CD4-positive, alpha-beta T cell (primary cell): Measurements from ENCODE around the gene FADS1. TPM values are rescaled to one million over a fixed set of nuclear protein-coding genes. Genes with fewer than 3 reads are reported as not detected.

Source experiments
- ATAC-seq: fragments of 200-7000 bp; cut with Tn5 transposase; one replicate; pipeline ENCODE4 v1.10.0; 2022; ENCODE audit warnings: mild to moderate bottlenecking; ENCODE audit not compliant: poor library complexity
- CTCF ChIA-PET: fragments of 350-600 bp; sonication (Branson Sonifier 250); formaldehyde crosslinking; loops from one replicate; lab custom pipeline; 2021; ENCODE audit warnings: antibody characterized with exemption, inconsistent platforms; lab: Charles Lee
- POLR2A ChIA-PET: fragments of 350-600 bp; sonication (Branson Sonifier 250); formaldehyde crosslinking; loops from one replicate; lab custom pipeline; 2021; ENCODE audit warnings: antibody characterized with exemption, inconsistent platforms; lab: Charles Lee
- DNase-seq, 14 experiments: peaks; one replicate each; pipeline ENCODE4 v3.0.0-alpha.2; 2013 to 2020; ENCODE audit warnings: mixed read lengths in 2 of 14
- H3K27ac ChIP-seq, 2 donors: one replicate each; pipeline versions ENCODE4 v1.5.1 to v1.7.0; 2013; ENCODE audit warnings: low read length in 2 of 2, low read depth in 1 of 2, mild to moderate bottlenecking in 1 of 2
- H3K27me3 ChIP-seq, 2 experiments: 1 replicate in 1 of 2; 2 replicates in 1 of 2; pipeline versions ENCODE4 v1.6.1 to v1.7.0; 2013; ENCODE audit warnings: low read length in 2 of 2, control low read depth in 1 of 2, mild to moderate bottlenecking in 1 of 2, moderate library complexity in 1 of 2; ENCODE audit not compliant: insufficient read depth in 2 of 2, control insufficient read depth in 1 of 2
- H3K36me3 ChIP-seq: one replicate; pipeline ENCODE4 v1.6.1; 2013; ENCODE audit warnings: low read length, control low read depth; ENCODE audit not compliant: insufficient read depth
- H3K4me1 ChIP-seq: one replicate; pipeline ENCODE4 v1.6.1; 2013; ENCODE audit warnings: low read length, control low read depth; ENCODE audit not compliant: insufficient read depth
- H3K4me3 ChIP-seq: one replicate; pipeline ENCODE4 v1.5.1; 2013; ENCODE audit warnings: mild to moderate bottlenecking, low read length, moderate library complexity
- H3K9me3 ChIP-seq, 2 experiments: 1 replicate in 1 of 2; 2 replicates in 1 of 2; pipeline versions ENCODE4 v1.6.1 to v1.7.0; 2013; ENCODE audit warnings: low read length in 2 of 2, mild to moderate bottlenecking in 2 of 2, control low read depth in 1 of 2, moderate library complexity in 1 of 2; ENCODE audit not compliant: control insufficient read depth in 1 of 2, insufficient read depth in 1 of 2
- H3K27ac Mint-ChIP-seq: one replicate; pipeline ENCODE4 v1.8.0; 2020; ENCODE audit warnings: mixed read lengths
- H3K27me3 Mint-ChIP-seq: one replicate; pipeline ENCODE4 v1.8.0; 2021; ENCODE audit warnings: mixed read lengths
- H3K36me3 Mint-ChIP-seq: one replicate; pipeline ENCODE4 v1.8.0; 2021; ENCODE audit warnings: low read depth, mixed read lengths
- H3K4me1 Mint-ChIP-seq: one replicate; pipeline ENCODE4 v1.8.0; 2021; ENCODE audit warnings: low read depth, mixed read lengths
- H3K4me3 Mint-ChIP-seq: one replicate; pipeline ENCODE4 v1.8.0; 2020; ENCODE audit warnings: mild to moderate bottlenecking, mixed read lengths
- H3K9me3 Mint-ChIP-seq: one replicate; pipeline ENCODE4 v1.8.0; 2020; ENCODE audit warnings: mixed read lengths
- CTCF ChIP-seq: fragments of 200-600 bp; IDR thresholded peaks from one replicate; pipeline ENCODE4 v1.8.0; 2022; ENCODE audit warnings: antibody characterized with exemption, mild to moderate bottlenecking
- intact Hi-C, 2 experiments: fragments of 100-400 bp; cut with DNase I in 1 of 2; cut with micrococcal nuclease in 1 of 2; formaldehyde crosslinking; loops; one replicate each; pipeline versions ENCODE4 v1.15.1 to v1.9.0; 2023 to 2025; cut with DNase I, micrococcal nuclease
- total RNA-seq, 174 experiments: library from RNA in 2 of 174; stranded (reverse) in 2 of 174; gene quantifications; one replicate each; pipeline ENCODE4 v1.2.3 and lab custom pipeline; 2021 to 2026

FADS1 gene
- total RNA-seq, 2 experiments from 2014 or later: 0.56 to 0.77 TPM

GRCh38 chr11:61756452-61757212, 60.2 kb downstream of the FADS1 start:
- peaks cover 4 to 5% of the 10 kb centered on the region in 2 experiments for H3K27me3 ChIP-seq
- Mint-ChIP-seq H3K4me3 (no peak overlapping the region), H3K27me3 (peaks cover 20% of the 10 kb centered on the region), H3K4me1 (peaks cover 10% of the 10 kb centered on the region), H3K27ac (no peak overlapping the region), H3K9me3 (no peaks in the 10 kb centered on the region), H3K36me3 (no peaks in the 10 kb centered on the region)
- no peak overlapping the region for H3K27ac ChIP-seq
- ATAC-seq: no peak
- H3K4me1 ChIP-seq: peaks cover 25% of the 10 kb centered on the region
- no peaks in the 10 kb centered on the region for H3K36me3 ChIP-seq
- H3K9me3 ChIP-seq: peaks cover 0 to 3% of the 10 kb centered on the region in 2 experiments
- ChIA-PET CTCF (no interaction called here), POLR2A (no interaction called here)
- intact Hi-C loops: no loop called here
- no peak overlapping the region for H3K4me3 ChIP-seq
- DNase-seq: peak in 9 of 14 experiments; percentile 18 to 43 (median 29)
- no peak for TF ChIP-seq CTCF

GRCh38 chr11:61756147-61756451, 60.7 kb downstream of the FADS1 start:
- Mint-ChIP-seq H3K9me3 (no peaks in the 10 kb centered on the region), H3K4me3 (no peak overlapping the region), H3K27ac (no peak overlapping the region), H3K27me3 (peaks cover 24% of the 10 kb centered on the region), H3K36me3 (no peaks in the 10 kb centered on the region), H3K4me1 (peaks cover 10% of the 10 kb centered on the region)
- ATAC-seq (no peak), DNase-seq (no peak)
- Histone ChIP-seq H3K4me3 (no peak overlapping the region), H3K4me1 (peaks cover 25% of the 10 kb centered on the region), H3K27ac (no peak overlapping the region), H3K9me3 (peaks cover 0 to 3% of the 10 kb centered on the region in 2 experiments), H3K27me3 (peaks cover 6 to 7% of the 10 kb centered on the region in 2 experiments), H3K36me3 (no peaks in the 10 kb centered on the region)
- no peak for TF ChIP-seq CTCF
- intact Hi-C loops: no loop called here
- POLR2A ChIA-PET: no interaction called here
- CTCF ChIA-PET: no interaction called here

GRCh38 chr11:61754534-61755482, 62.0 kb downstream of the FADS1 start:
- H3K4me1 Mint-ChIP-seq: peaks cover 10% of the 10 kb centered on the region
- peaks cover 11 to 13% of the 10 kb centered on the region in 2 experiments for H3K27me3 ChIP-seq
- peaks cover 0 to 6% of the 10 kb centered on the region in 2 experiments for H3K9me3 ChIP-seq
- POLR2A ChIA-PET: no interaction called here
- H3K9me3 Mint-ChIP-seq: no peaks in the 10 kb centered on the region
- H3K36me3 ChIP-seq: no peaks in the 10 kb centered on the region
- no peak overlapping the region for H3K27ac ChIP-seq
- TF ChIP-seq CTCF: no peak
- H3K27me3 Mint-ChIP-seq: peaks cover 29% of the 10 kb centered on the region
- intact Hi-C loops: no loop called here
- H3K4me1 ChIP-seq: peaks cover 25% of the 10 kb centered on the region
- ATAC-seq (no peak), DNase-seq (no peak)
- no peak overlapping the region for H3K4me3 ChIP-seq
- no peak overlapping the region for H3K4me3 Mint-ChIP-seq
- H3K36me3 Mint-ChIP-seq: no peaks in the 10 kb centered on the region
- CTCF ChIA-PET: no interaction called here
- no peak overlapping the region for H3K27ac Mint-ChIP-seq
